HepG2 (cell line): ENCODE data around the gene AP3D1. TPM values are rescaled to one million over a fixed set of nuclear protein-coding genes. Genes with fewer than 3 reads are reported as not detected.
A peak's percentile ranks its signal among the peaks of the same experiment; 100 is the strongest.

Experiments used
- CTCF ChIP-seq: sonication (generic); formaldehyde crosslinking; IDR thresholded peaks from 2 replicates; pipeline ENCODE4 v1.5.0; 2020; ENCODE audit warnings: mild to moderate bottlenecking, missing genetic modification reagents, moderate library complexity
- GATAD1 ChIP-seq: IDR thresholded peaks from 2 replicates; pipeline ENCODE4 v1.6.1; 2016; ENCODE audit warnings: missing genetic modification reagents, missing compliant biosample characterization
- GTF3A ChIP-seq: sonication (generic); formaldehyde crosslinking; conservative IDR thresholded peaks from 2 replicates; pipeline ENCODE4 v1.4.0; 2020; ENCODE audit warnings: mild to moderate bottlenecking, missing genetic modification reagents
- ISX ChIP-seq: sonication (generic); formaldehyde crosslinking; conservative IDR thresholded peaks from 2 replicates; pipeline ENCODE4 v1.5.0; 2020; ENCODE audit warnings: missing genetic modification reagents
- JDP2 ChIP-seq: sonication (generic); formaldehyde crosslinking; IDR thresholded peaks from 2 replicates; pipeline ENCODE4 v1.8.1; 2022; ENCODE audit warnings: missing genetic modification reagents, borderline replicate concordance
- MTA3 ChIP-seq: sonication (generic); formaldehyde crosslinking; IDR thresholded peaks from 2 replicates; pipeline ENCODE4 v1.4.0; 2020; ENCODE audit warnings: missing genetic modification reagents
- NFIB ChIP-seq: sonication (generic); formaldehyde crosslinking; IDR thresholded peaks from 2 replicates; pipeline ENCODE4 v1.9.0; 2021; ENCODE audit warnings: missing genetic modification reagents, mild to moderate bottlenecking, borderline replicate concordance
- RFX5 ChIP-seq: IDR thresholded peaks from 2 replicates; pipeline ENCODE4 v1.6.1; 2011; ENCODE audit warnings: low read depth, low read length, improper control_type of control experiment
- SNAPC2 ChIP-seq: sonication (generic); formaldehyde crosslinking; IDR thresholded peaks from 2 replicates; pipeline ENCODE4 v1.8.1; 2022; ENCODE audit warnings: mild to moderate bottlenecking, missing genetic modification reagents
- STAG1 ChIP-seq: sonication (generic); formaldehyde crosslinking; IDR thresholded peaks from 2 replicates; pipeline ENCODE4 v1.4.0; 2020; ENCODE audit warnings: missing genetic modification reagents
- ZC3H4 ChIP-seq: sonication (generic); formaldehyde crosslinking; IDR thresholded peaks from 2 replicates; pipeline ENCODE4 v1.4.0; 2020; ENCODE audit warnings: missing genetic modification reagents, borderline replicate concordance
- ZMYM3 ChIP-seq: sonication (generic); formaldehyde crosslinking; IDR thresholded peaks from 2 replicates; pipeline ENCODE4 v1.5.1; 2020; ENCODE audit warnings: mild to moderate bottlenecking, missing genetic modification reagents
- ZNF484 ChIP-seq: sonication (generic); formaldehyde crosslinking; IDR thresholded peaks from 2 replicates; pipeline ENCODE4 v1.5.1; 2020; ENCODE audit warnings: mild to moderate bottlenecking, low read depth, missing genetic modification reagents, borderline replicate concordance
- ZNF546 ChIP-seq: sonication (generic); formaldehyde crosslinking; conservative IDR thresholded peaks from 2 replicates; pipeline ENCODE4 v1.8.1; 2023; ENCODE audit warnings: mild to moderate bottlenecking, missing genetic modification reagents
- ZNF557 ChIP-seq: sonication (generic); formaldehyde crosslinking; IDR thresholded peaks from 2 replicates; pipeline ENCODE4 v1.4.0; 2020; ENCODE audit warnings: missing genetic modification reagents
- ZNF746 ChIP-seq: sonication (generic); formaldehyde crosslinking; IDR thresholded peaks from 2 replicates; pipeline ENCODE4 v1.8.0; 2022; ENCODE audit warnings: mild to moderate bottlenecking, missing genetic modification reagents
- ZSCAN25 ChIP-seq: sonication (generic); formaldehyde crosslinking; IDR thresholded peaks from 2 replicates; pipeline ENCODE4 v1.8.0; 2022; ENCODE audit warnings: mild to moderate bottlenecking, missing genetic modification reagents
- polyA plus RNA-seq, 8 experiments: library from polyadenylated mRNA; depleted of rRNA in 3 of 8; stranded (reverse) in 7 of 8; unstranded in 1 of 8; fragments of >200 nt; fragmentation: Illumina TruSeq in 4 of 8; extraction: Trizol in 4 of 8; gene quantifications; 2 replicates each; pipeline versions ENCODE4 v1.2.1 to v1.2.3, GENCODE V29; 2011 to 2016; ENCODE audit warnings: low read depth in 4 of 8, missing spikeins in 1 of 8, mixed read lengths in 1 of 8; ENCODE audit not compliant: insufficient read depth in 1 of 8
- total RNA-seq, 5 experiments: library from RNA; depleted of rRNA; stranded (reverse); fragments of >200 nt; fragmentation: Illumina TruSeq; extraction: Trizol; gene quantifications; 2 replicates each; pipeline ENCODE4 v1.2.3, GENCODE V29; 2016; ENCODE audit warnings: low read depth in 1 of 5
- TF ChIP-seq, protein P1 (sequence below): sonication (generic); formaldehyde crosslinking; IDR thresholded peaks from 2 replicates; pipeline ENCODE4 v1.5.0; 2020; ENCODE audit warnings: missing genetic modification reagents
- TF ChIP-seq, protein P2 (sequence below): sonication (generic); formaldehyde crosslinking; IDR thresholded peaks from 2 replicates; pipeline ENCODE4 v1.5.0; 2020; ENCODE audit warnings: missing genetic modification reagents
- TF ChIP-seq, protein P3 (sequence below): sonication (generic); formaldehyde crosslinking; IDR thresholded peaks from 2 replicates; pipeline ENCODE4 v1.5.1; 2020; ENCODE audit warnings: missing genetic modification reagents, mild to moderate bottlenecking, borderline replicate concordance
- TF ChIP-seq, protein P4 (sequence below): sonication (generic); formaldehyde crosslinking; IDR thresholded peaks from 2 replicates; pipeline ENCODE4 v1.8.0; 2022; ENCODE audit warnings: mild to moderate bottlenecking, missing genetic modification reagents, borderline replicate concordance
- TF ChIP-seq, protein P5 (sequence below): sonication (generic); formaldehyde crosslinking; IDR thresholded peaks from 2 replicates; pipeline ENCODE4 v1.4.0; 2020; ENCODE audit warnings: mild to moderate bottlenecking, missing genetic modification reagents

Gene AP3D1
- total and polyA plus RNA-seq, 2 of the 13 experiments (the other 11 are each of a cell fraction or from before 2014, with no cell fraction given), result 68.0 to 82.6 TPM

DNA sequence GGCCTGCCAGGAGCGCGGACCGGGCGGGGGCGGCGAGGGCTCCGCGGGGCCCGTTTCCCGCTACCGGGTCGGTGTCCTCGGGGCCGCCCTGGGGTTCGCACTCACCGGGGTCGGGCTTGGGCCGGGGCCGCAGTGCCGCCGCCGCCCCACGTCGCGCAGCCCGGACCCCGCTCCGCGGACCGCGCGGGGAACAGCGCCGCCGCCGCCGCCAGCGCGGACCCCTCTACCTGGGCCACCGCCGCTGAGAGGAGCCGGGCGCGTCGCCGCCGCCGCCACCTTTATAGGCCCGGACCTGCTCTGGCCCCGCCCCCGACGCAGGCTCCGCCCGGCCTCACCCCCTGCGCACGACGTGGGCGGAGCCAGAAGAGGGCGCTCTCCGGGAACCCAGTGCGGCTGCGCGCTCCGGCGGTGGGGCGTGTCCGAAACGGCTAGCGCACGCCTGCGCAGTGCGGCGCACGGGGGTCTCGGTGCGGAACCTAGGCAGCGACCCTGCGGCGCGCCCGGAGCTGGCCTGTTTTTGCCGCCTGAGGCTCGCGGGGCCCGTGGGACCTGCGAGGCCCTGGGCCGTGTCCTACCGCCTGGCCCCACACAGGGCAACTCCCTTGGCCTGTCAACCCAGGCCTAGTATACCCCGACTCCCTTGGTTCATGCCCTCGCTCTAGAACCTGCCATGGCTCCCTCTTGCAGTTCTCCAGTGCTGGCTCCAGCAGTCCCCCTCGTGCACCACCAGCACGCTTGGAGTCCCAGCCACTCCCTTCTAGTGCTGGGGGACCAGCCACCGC lies 100.2 kb downstream of the AP3D1 start, which contains the start of gene MKNK2 (continued):
- TF ChIP-seq RFX5 (no peak), ZNF746 (CRISPR knock-in tag) (no peak), JDP2 (no peak), MTA3 (CRISPR knock-in tag) (no peak), GTF3A (no peak), ISX (CRISPR knock-in tag) (no peak), ZMYM3 (CRISPR knock-in tag) (peak; percentile 100), ZC3H4 (no peak), ZNF557 (no peak), SNAPC2 (CRISPR knock-in tag) (no peak), ZNF546 (no peak; the same call in 1 of the 2 replicates), STAG1 (CRISPR knock-in tag) (no peak), ZSCAN25 (CRISPR knock-in tag) (peak; percentile 67), CTCF (CRISPR knock-in tag) (peak; percentile 88), NFIB (CRISPR knock-in tag) (no peak), ZNF484 (CRISPR knock-in tag) (no peak), GATAD1 (CRISPR knock-in tag) (no peak)
- TF ChIP-seq, protein P1, sequence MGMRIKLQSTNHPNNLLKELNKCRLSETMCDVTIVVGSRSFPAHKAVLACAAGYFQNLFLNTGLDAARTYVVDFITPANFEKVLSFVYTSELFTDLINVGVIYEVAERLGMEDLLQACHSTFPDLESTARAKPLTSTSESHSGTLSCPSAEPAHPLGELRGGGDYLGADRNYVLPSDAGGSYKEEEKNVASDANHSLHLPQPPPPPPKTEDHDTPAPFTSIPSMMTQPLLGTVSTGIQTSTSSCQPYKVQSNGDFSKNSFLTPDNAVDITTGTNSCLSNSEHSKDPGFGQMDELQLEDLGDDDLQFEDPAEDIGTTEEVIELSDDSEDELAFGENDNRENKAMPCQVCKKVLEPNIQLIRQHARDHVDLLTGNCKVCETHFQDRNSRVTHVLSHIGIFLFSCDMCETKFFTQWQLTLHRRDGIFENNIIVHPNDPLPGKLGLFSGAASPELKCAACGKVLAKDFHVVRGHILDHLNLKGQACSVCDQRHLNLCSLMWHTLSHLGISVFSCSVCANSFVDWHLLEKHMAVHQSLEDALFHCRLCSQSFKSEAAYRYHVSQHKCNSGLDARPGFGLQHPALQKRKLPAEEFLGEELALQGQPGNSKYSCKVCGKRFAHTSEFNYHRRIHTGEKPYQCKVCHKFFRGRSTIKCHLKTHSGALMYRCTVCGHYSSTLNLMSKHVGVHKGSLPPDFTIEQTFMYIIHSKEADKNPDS (CRISPR knock-in tag), result no peak
- TF ChIP-seq, protein P2, sequence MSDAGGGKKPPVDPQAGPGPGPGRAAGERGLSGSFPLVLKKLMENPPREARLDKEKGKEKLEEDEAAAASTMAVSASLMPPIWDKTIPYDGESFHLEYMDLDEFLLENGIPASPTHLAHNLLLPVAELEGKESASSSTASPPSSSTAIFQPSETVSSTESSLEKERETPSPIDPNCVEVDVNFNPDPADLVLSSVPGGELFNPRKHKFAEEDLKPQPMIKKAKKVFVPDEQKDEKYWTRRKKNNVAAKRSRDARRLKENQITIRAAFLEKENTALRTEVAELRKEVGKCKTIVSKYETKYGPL (CRISPR knock-in tag), result no peak
- TF ChIP-seq, protein P3, sequence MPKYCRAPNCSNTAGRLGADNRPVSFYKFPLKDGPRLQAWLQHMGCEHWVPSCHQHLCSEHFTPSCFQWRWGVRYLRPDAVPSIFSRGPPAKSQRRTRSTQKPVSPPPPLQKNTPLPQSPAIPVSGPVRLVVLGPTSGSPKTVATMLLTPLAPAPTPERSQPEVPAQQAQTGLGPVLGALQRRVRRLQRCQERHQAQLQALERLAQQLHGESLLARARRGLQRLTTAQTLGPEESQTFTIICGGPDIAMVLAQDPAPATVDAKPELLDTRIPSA (CRISPR knock-in tag), result peak; percentile 77; the same call in 1 of the 2 replicates
- TF ChIP-seq, protein P4, sequence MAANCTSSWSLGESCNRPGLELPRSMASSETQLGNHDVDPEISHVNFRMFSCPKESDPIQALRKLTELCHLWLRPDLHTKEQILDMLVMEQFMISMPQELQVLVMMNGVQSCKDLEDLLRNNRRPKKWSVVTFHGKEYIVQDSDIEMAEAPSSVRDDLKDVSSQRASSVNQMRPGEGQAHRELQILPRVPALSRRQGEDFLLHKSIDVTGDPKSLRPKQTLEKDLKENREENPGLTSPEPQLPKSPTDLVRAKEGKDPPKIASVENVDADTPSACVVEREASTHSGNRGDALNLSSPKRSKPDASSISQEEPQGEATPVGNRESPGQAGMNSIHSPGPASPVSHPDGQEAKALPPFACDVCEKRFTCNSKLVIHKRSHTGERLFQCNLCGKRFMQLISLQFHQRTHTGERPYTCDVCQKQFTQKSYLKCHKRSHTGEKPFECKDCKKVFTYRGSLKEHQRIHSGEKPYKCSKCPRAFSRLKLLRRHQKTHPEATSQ (CRISPR knock-in tag), result no peak
- TF ChIP-seq, protein P5, sequence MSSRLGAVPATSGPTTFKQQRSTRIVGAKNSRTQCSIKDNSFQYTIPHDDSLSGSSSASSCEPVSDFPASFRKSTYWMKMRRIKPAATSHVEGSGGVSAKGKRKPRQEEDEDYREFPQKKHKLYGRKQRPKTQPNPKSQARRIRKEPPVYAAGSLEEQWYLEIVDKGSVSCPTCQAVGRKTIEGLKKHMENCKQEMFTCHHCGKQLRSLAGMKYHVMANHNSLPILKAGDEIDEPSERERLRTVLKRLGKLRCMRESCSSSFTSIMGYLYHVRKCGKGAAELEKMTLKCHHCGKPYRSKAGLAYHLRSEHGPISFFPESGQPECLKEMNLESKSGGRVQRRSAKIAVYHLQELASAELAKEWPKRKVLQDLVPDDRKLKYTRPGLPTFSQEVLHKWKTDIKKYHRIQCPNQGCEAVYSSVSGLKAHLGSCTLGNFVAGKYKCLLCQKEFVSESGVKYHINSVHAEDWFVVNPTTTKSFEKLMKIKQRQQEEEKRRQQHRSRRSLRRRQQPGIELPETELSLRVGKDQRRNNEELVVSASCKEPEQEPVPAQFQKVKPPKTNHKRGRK (CRISPR knock-in tag), result no peak
